Upper lobe of left lung (tissue), 6 donors: ENCODE data around the gene MEP1B. TPM values are rescaled to one million over a fixed set of nuclear protein-coding genes. Genes with fewer than 3 reads are reported as not detected.

Source experiments
- ATAC-seq, 2 donors: fragments of 200-7000 bp; cut with Tn5 transposase; one replicate each; pipeline ENCODE4 v1.9.1; 2022; ENCODE audit warnings: mild to moderate bottlenecking in 2 of 2, moderate library complexity in 2 of 2; ENCODE audit not compliant: low FRiP score in 2 of 2
- DNase-seq, 2 donors: peaks; one replicate each; pipeline ENCODE4 v3.0.0-alpha.2; 2019 to 2020
- H3K27ac ChIP-seq, 4 donors: fragments of 200-600 bp; sonication (generic); one replicate each; pipeline ENCODE4 v1.5.1; 2016 to 2019
- H3K27me3 ChIP-seq, 4 donors: fragments of 200-600 bp; sonication (generic); one replicate each; pipeline ENCODE4 v1.5.1; 2017 to 2019
- H3K36me3 ChIP-seq, 4 donors: fragments of 200-600 bp; sonication (generic); one replicate each; pipeline ENCODE4 v1.5.1; 2016 to 2019
- H3K4me1 ChIP-seq, 4 donors: fragments of 200-600 bp; sonication (generic); one replicate each; pipeline ENCODE4 v1.5.1; 2018 to 2019
- H3K4me3 ChIP-seq, 4 donors: fragments of 200-600 bp; sonication (generic); one replicate each; pipeline ENCODE4 v1.5.1; 2017 to 2019; ENCODE audit warnings: mild to moderate bottlenecking in 2 of 4, moderate library complexity in 1 of 4
- H3K9me3 ChIP-seq, 4 donors: fragments of 200-600 bp; sonication (generic); one replicate each; pipeline ENCODE4 v1.5.1; 2018 to 2019
- CTCF ChIP-seq, 6 experiments: fragments of 450-650 bp in 4 of 6; fragments of 200-600 bp in 2 of 6; sonication (generic) in 2 of 6; IDR thresholded peaks; one replicate each; pipeline ENCODE4 v1.5.1; 2016 to 2019; ENCODE audit warnings: antibody characterized with exemption in 6 of 6
- EP300 ChIP-seq, 4 donors: sonication (generic); formaldehyde crosslinking; IDR thresholded peaks; one replicate each; pipeline ENCODE4 v1.5.1; 2017; ENCODE audit warnings: antibody characterized with exemption in 4 of 4, control low read depth in 2 of 4
- POLR2A ChIP-seq, 4 donors: fragments of 450-650 bp; IDR thresholded peaks; one replicate each; pipeline ENCODE4 v1.5.1; 2016 to 2017; ENCODE audit warnings: antibody characterized with exemption in 4 of 4, mild to moderate bottlenecking in 2 of 4
- POLR2AphosphoS5 ChIP-seq, 2 donors: sonication (generic); formaldehyde crosslinking; IDR thresholded peaks; one replicate each; pipeline ENCODE4 v1.5.1; 2017; ENCODE audit warnings: antibody characterized with exemption in 2 of 2
- WGBS, 2 donors: methylation state at CpG; one replicate each; pipeline ENCODE4 v1.1.5; 2017 to 2018; 5-methylcytosine and 5-hydroxymethylcytosine counted together
- total RNA-seq, 6 donors: library from RNA; depleted of rRNA in 4 of 6; stranded (reverse); fragments of >200 nt in 4 of 6; gene quantifications; one replicate each; pipeline versions ENCODE4 v1.1.0 to v1.2.1, GENCODE V29; 2016 to 2021
- donor health status: DM: no; HTN: no; CAD: no; lungs with moderate emphysema.
- donor health status: DM: no; HTN: yes; CAD: no; lungs with severe emphysema.

MEP1B gene
- total RNA-seq, 6 donors from 2014 or later, result not detected

- no peak overlapping the region for H3K4me3 ChIP-seq
- WGBS, 2 donors, result 86 to 100% methylated on average over 1 to 6 of the region's 6 CpGs
- no peak for ATAC-seq
These were observed 53.5 kb downstream of the MEP1B start for GRCh38 chr18:32243358-32243757.

GRCh38 chr18:32244881-32245280 lies 55.0 kb downstream of the MEP1B start:
- Histone ChIP-seq H3K27ac (no peak overlapping the region), H3K4me1 (no peaks in the 10 kb centered on the region), H3K9me3 (no peaks in the 10 kb centered on the region), H3K36me3 (no peaks in the 10 kb centered on the region), H3K27me3 (no peaks in the 10 kb centered on the region), H3K4me3 (no peak overlapping the region)
- no peak for TF ChIP-seq POLR2A (IDR thresholded peaks at IDR 0.05)
- no peak for TF ChIP-seq POLR2AphosphoS5 (IDR thresholded peaks at IDR 0.05)
- no peak for TF ChIP-seq EP300 (IDR thresholded peaks at IDR 0.05)
- TF ChIP-seq CTCF (IDR thresholded peaks at IDR 0.05), result no peak
- WGBS, 2 donors, result 68 to 70% methylated on average over 5 of the region's 5 CpGs
- no peak for DNase-seq
- ATAC-seq, result no peak

More at GRCh38 chr18:32243358-32243757, 53.5 kb downstream of the MEP1B start:
- H3K27me3 ChIP-seq, result no peaks in the 10 kb centered on the region
- TF ChIP-seq EP300 (IDR thresholded peaks at IDR 0.05), result no peak
- no peak for TF ChIP-seq CTCF (IDR thresholded peaks at IDR 0.05)
- TF ChIP-seq POLR2AphosphoS5 (IDR thresholded peaks at IDR 0.05), result no peak
- TF ChIP-seq POLR2A (IDR thresholded peaks at IDR 0.05), result no peak
- DNase-seq, result peak in 1 of 2 donors; percentile 14
- H3K36me3 ChIP-seq, result no peaks in the 10 kb centered on the region
- no peaks in the 10 kb centered on the region for H3K4me1 ChIP-seq
- no peaks in the 10 kb centered on the region for H3K9me3 ChIP-seq
- H3K27ac ChIP-seq, result no peak overlapping the region

- no peak overlapping the region for H3K27ac ChIP-seq
- TF ChIP-seq CTCF (IDR thresholded peaks at IDR 0.05), result no peak
- no peak for TF ChIP-seq POLR2A (IDR thresholded peaks at IDR 0.05)
- no peak for TF ChIP-seq EP300 (IDR thresholded peaks at IDR 0.05)
- TF ChIP-seq POLR2AphosphoS5 (IDR thresholded peaks at IDR 0.05), result no peak
- DNase-seq (no peak), ATAC-seq (no peak)
- H3K27me3 ChIP-seq, result no peaks in the 10 kb centered on the region
- 87 to 91% methylated on average over 8 of the region's 8 CpGs for WGBS, 2 donors
- no peaks in the 10 kb centered on the region for H3K4me1 ChIP-seq
- H3K4me3 ChIP-seq, result no peak overlapping the region
- no peaks in the 10 kb centered on the region for H3K36me3 ChIP-seq
- no peaks in the 10 kb centered on the region for H3K9me3 ChIP-seq
These were observed 59.5 kb downstream of the MEP1B start for GRCh38 chr18:32249147-32249929.

GRCh38 chr18:32251466-32251865 lies 61.6 kb downstream of the MEP1B start:
- Histone ChIP-seq H3K4me3 (no peak overlapping the region), H3K36me3 (no peaks in the 10 kb centered on the region), H3K27ac (no peak overlapping the region), H3K4me1 (no peaks in the 10 kb centered on the region), H3K27me3 (no peaks in the 10 kb centered on the region), H3K9me3 (no peaks in the 10 kb centered on the region)
- WGBS, 2 donors, result 53 to 67% methylated on average over 3 of the region's 3 CpGs
- ATAC-seq, result no peak
- no peak for DNase-seq
- no peak for TF ChIP-seq POLR2A (IDR thresholded peaks at IDR 0.05)
- no peak for TF ChIP-seq EP300 (IDR thresholded peaks at IDR 0.05)
- no peak for TF ChIP-seq POLR2AphosphoS5 (IDR thresholded peaks at IDR 0.05)
- TF ChIP-seq CTCF (IDR thresholded peaks at IDR 0.05), result no peak
